BLaER1 treated with 17β-estradiol and CSF1 and Interleukin-3, amounts not matched to agents 10 nM and 100 nM (cell line): ENCODE results near the gene CKS1B.

Experiments used
- H3K27ac ChIP-seq, 11 experiments: shearing (Covaris generic); formaldehyde crosslinking; 2 replicates each; pipeline ENCODE4 v1.8.1; 2022
- H3K27me3 ChIP-seq, 11 experiments: shearing (Covaris generic); formaldehyde crosslinking; 2 replicates each; pipeline ENCODE4 v1.8.1; 2022
- H3K36me3 ChIP-seq, 11 experiments: shearing (Covaris generic); formaldehyde crosslinking; 2 replicates each; pipeline ENCODE4 v1.8.1; 2022
- H3K4me1 ChIP-seq, 10 experiments: shearing (Covaris generic); formaldehyde crosslinking; 2 replicates each; pipeline ENCODE4 v1.8.1; 2022
- H3K4me2 ChIP-seq, 11 experiments: shearing (Covaris generic); formaldehyde crosslinking; 2 replicates each; pipeline ENCODE4 v1.8.1; 2022
- H3K4me3 ChIP-seq, 10 experiments: shearing (Covaris generic); formaldehyde crosslinking; 2 replicates each; pipeline ENCODE4 v1.8.1; 2022
- H3K9ac ChIP-seq, 11 experiments: shearing (Covaris generic); formaldehyde crosslinking; 2 replicates each; pipeline ENCODE4 v1.8.1; 2022
- H3K9me3 ChIP-seq, 11 experiments: shearing (Covaris generic); formaldehyde crosslinking; replicated peaks in 1 of 11; 2 replicates each; pipeline ENCODE4 v1.8.1; 2022
- H4K20me1 ChIP-seq, 11 experiments: shearing (Covaris generic); formaldehyde crosslinking; 2 replicates each; pipeline ENCODE4 v1.8.1; 2022
- Cebpa-rat ChIP-seq, 11 experiments: shearing (Covaris generic); IDR thresholded peaks; 2 replicates each; pipeline ENCODE4 v1.8.1; 2022

The CKS1B gene

DNA sequence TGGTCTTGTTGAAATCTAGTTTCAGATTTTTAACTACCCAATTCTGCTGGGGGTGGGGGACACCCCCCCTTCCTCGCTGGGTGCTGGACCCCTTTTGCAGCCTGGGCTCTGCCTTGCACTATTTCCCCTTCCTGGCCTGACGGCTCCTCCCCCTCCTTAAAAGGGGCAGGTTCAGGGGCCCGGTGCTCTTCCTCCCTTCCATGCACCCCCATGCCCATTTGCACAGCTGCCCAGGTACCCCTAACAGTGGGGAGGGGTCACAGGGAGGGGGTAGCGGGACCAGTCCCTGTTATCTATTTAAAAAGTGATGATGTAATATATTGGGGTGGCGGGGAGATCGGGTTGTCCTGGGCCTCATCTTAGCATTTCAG is 43.5 kb downstream of the CKS1B start:
- H4K20me1 ChIP-seq = peaks cover 0 to 67% (median 11%) of the 10 kb centered on the region in 11 experiments; a peak in 11 of 22 replicates
- H3K4me1 ChIP-seq = peaks cover 70 to 85% (median 78%) of the 10 kb centered on the region in 10 experiments
- peaks cover 12 to 54% (median 18%) of the 10 kb centered on the region in 11 experiments; a peak in 17 of 22 replicates for H3K36me3 ChIP-seq
- H3K4me2 ChIP-seq = peak overlapping the region; percentile 93 to 100 (median 98)
- H3K27me3 ChIP-seq = no peaks in the 10 kb centered on the region
- H3K9me3 ChIP-seq = no peaks in the 10 kb centered on the region
- H3K4me3 ChIP-seq = peak overlapping the region; percentile 37 to 62 (median 48)
- peak overlapping the region; percentile 39 to 81 (median 70); a peak in 21 of 22 replicates for H3K27ac ChIP-seq
- peak overlapping the region; percentile 43 to 77 (median 71) for H3K9ac ChIP-seq
- no peak for TF ChIP-seq Cebpa-rat (IDR thresholded peaks at IDR 0.05)

DNA sequence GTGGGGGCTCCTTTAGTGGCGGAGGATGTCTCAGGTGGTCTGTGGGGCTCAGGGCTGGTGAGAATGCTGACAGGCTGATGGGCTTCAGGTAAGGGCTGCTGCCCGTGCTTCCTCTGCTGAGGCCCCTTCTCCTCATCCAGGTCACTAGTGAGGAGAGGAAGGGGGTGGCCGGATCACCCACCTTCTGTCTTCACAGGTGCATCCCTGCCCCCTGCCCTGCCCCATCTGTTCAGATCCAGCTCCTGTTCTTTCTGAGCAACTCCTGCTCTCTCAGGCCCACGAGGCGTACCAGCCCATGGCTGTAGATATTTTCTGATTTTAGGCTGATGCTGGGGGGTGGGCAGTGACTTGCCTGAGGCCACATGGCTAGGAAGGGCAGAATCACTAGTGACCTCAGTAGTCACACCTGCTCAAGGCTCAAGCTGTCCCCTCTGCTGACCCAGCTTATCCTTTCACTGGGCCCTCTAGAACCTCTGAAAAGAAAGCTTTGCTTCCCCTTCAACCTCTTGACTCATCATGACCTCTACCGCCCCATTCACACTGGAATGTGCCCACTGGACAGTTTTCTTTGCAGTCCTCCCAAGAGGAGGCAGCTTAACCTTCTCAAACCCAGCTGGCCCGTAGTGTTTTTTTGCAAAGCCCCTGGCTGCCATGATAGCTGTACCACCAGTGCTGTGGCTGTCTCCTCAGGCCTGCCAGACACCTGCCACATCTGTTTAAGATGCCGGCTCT is 44.3 kb downstream of the CKS1B start:
- Histone ChIP-seq H3K4me1 (peaks cover 67 to 81% (median 74%) of the 10 kb centered on the region in 10 experiments), H3K9me3 (no peaks in the 10 kb centered on the region), H3K36me3 (peaks cover 12 to 48% (median 18%) of the 10 kb centered on the region in 11 experiments; a peak in 17 of 22 replicates), H3K27ac (peak overlapping the region in 8 of 11 experiments; percentile 1 to 77 (median 22); a peak in 5 of 22 replicates), H3K9ac (peak overlapping the region in 9 of 11 experiments; percentile 8 to 76 (median 56); a peak in 14 of 22 replicates), H3K4me2 (peak overlapping the region; percentile 93 to 100 (median 98)), H3K27me3 (no peaks in the 10 kb centered on the region), H3K4me3 (peak overlapping the region in 1 of 10 experiments; percentile 21; a peak in 2 of 20 replicates), H4K20me1 (peaks cover 0 to 59% (median 11%) of the 10 kb centered on the region in 11 experiments; a peak in 11 of 22 replicates)
- TF ChIP-seq Cebpa-rat (IDR thresholded peaks at IDR 0.05) = no peak

DNA sequence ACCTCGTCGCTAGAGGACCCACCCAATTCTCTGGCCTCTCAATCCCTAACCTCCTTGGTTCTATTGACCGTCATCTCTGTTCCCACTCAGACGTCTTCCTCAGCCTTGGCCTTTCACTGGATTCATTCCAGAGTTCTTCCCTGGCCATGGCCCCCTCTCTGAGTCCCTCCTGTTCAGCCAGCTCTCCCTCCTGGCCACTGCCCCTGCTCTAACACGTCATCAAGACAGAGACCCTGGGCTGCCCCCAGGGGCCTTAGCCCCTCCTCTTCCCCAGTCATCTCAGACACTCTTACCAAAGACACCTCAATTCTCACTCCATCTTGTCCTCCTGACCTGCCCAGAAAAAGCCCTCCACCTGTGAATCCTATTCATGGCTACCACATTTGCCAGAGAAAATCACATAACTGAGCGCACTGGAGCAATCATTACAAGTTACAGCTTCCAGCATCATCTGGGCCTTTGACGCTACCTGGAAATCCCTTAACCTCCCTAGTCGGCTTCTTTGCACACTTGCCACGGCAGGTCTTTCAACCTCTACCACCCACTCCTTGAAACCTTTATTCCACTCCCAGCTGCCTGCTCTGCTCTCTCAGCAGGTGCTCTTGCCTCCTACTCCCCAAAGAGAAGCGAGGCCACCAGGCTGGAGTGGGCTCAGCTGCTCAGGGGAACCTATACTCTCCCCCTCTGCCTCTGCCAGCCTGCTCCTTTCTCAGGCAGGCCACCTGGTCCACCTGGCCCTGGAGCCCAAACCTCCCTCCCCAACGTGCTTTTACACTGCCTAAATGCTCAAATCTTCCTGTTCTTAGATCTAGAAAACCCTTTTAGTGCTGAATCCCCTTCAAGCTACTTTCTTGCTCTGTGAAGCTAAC is 45.1 kb downstream of the CKS1B start:
- peaks cover 58 to 72% (median 66%) of the 10 kb centered on the region in 10 experiments for H3K4me1 ChIP-seq
- peaks cover 0 to 51% (median 11%) of the 10 kb centered on the region in 11 experiments; a peak in 11 of 22 replicates for H4K20me1 ChIP-seq
- TF ChIP-seq Cebpa-rat (IDR thresholded peaks at IDR 0.05) = no peak
- H3K36me3 ChIP-seq = peaks cover 10 to 40% (median 14%) of the 10 kb centered on the region in 11 experiments; a peak in 17 of 22 replicates
- no peak overlapping the region for H3K4me3 ChIP-seq
- H3K4me2 ChIP-seq = peak overlapping the region in 5 of 11 experiments; percentile 97 to 100 (median 99); a peak in 11 of 22 replicates
- no peaks in the 10 kb centered on the region for H3K27me3 ChIP-seq
- 0 out of 22 replicates have a peak overlapping the region, but pooled peaks of 1 of the 11 experiments have one; percentile 77 for H3K27ac ChIP-seq
- no peaks in the 10 kb centered on the region for H3K9me3 ChIP-seq
- H3K9ac ChIP-seq = peak overlapping the region in 3 of 11 experiments; percentile 7 to 76 (median 72); a peak in 3 of 22 replicates

DNA sequence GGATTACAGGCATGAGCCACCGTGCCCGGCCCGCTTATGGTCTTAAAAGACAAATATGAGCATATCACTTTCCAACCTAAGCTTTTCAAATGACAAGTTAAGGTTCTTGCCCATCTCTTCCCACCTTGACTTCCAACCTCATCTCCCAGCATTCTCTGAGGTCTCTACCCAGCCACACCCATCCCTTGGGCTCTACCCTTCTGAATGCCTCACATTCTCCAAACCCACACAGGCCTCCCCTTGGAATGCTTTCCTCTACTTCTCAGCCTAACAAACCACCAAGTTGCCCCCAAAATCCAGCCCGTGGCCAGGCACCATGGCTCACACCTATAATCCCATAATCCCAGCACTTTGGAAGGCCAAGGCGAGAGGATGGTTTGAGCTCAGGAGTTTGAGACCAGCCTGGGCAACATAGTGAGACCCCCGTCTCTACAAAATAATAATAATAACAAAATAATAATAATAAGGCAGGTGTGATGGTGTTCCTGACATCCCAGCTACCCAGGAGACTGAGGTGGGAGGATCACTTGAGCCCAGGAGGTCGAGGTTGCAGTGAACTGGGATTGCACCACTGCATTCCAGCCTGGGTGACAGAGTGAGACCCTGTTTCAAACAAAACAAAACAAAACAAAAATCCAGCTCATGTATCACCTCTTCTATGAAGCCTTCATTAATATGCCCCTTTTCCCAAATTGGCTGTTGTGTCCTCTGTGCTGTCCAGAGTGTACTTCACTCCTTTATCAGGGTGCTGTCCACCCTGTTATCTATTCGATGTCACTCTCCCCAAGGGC is 47.9 kb downstream of the CKS1B start:
- H3K4me3 ChIP-seq = no peak overlapping the region
- no peak overlapping the region for H3K27ac ChIP-seq
- H3K9me3 ChIP-seq = no peaks in the 10 kb centered on the region
- H3K36me3 ChIP-seq = peaks cover 0 to 15% (median 0%) of the 10 kb centered on the region in 11 experiments; a peak in 3 of 22 replicates
- peaks cover 0 to 27% (median 0%) of the 10 kb centered on the region in 11 experiments; a peak in 6 of 22 replicates for H4K20me1 ChIP-seq
- peak overlapping the region in 10 of 11 experiments; percentile 18 to 49 (median 33); a peak in 18 of 22 replicates for H3K4me2 ChIP-seq
- 0 out of 22 replicates have a peak overlapping the region, but pooled peaks of 1 of the 11 experiments have one; percentile 13 for H3K9ac ChIP-seq
- TF ChIP-seq Cebpa-rat (IDR thresholded peaks at IDR 0.05) = no peak
- peaks cover 32 to 45% (median 38%) of the 10 kb centered on the region in 10 experiments for H3K4me1 ChIP-seq
- H3K27me3 ChIP-seq = no peaks in the 10 kb centered on the region

DNA sequence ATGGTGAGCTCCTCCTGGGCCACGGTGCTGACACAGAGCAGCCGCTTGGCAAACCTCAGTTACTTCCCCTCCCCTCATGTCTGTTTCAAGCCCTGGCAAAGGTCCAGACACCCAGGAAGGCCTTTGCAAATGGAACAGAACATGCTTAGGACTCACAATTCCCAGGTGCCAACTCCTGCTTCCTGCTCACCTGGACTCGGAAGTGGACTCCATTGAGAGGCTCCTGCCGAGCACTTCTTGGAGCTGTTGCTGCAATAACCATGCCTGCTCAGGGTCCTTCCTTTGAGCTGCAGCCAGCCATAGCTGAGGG is 48.4 kb downstream of the CKS1B start:
- Histone ChIP-seq H4K20me1 (peaks cover 0 to 24% (median 0%) of the 10 kb centered on the region in 11 experiments; a peak in 6 of 22 replicates), H3K27me3 (no peaks in the 10 kb centered on the region), H3K4me3 (no peak overlapping the region), H3K9me3 (no peaks in the 10 kb centered on the region), H3K4me2 (peak overlapping the region in 10 of 11 experiments; percentile 18 to 49 (median 33); a peak in 17 of 22 replicates), H3K36me3 (peaks cover 0 to 15% (median 0%) of the 10 kb centered on the region in 11 experiments; a peak in 3 of 22 replicates), H3K27ac (no peak overlapping the region), H3K9ac (0 out of 22 replicates have a peak overlapping the region, but pooled peaks of 1 of the 11 experiments have one; percentile 13), H3K4me1 (peaks cover 27 to 41% (median 33%) of the 10 kb centered on the region in 10 experiments)
- no peak for TF ChIP-seq Cebpa-rat (IDR thresholded peaks at IDR 0.05)

DNA sequence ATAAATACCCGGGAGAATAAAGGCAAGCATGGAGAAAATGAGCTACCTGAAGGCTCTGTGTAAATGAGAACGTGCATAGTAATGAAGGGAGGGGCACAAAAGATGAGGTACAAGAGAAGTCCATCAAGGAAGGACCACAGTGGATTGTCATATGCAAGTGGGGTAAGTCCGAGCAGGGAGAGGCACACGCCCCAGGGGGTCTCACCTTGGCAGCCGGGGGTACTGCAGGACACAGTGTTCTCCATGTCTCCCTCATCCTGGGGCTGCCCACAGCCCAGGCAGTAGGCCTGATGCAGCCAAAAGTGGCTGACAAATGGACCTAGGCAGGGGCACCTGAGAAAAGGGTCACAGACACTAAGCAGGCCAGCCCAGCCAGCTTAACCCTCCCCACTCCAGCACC is 49.1 kb downstream of the CKS1B start:
- peaks cover 0 to 13% (median 0%) of the 10 kb centered on the region in 11 experiments; a peak in 3 of 22 replicates for H3K36me3 ChIP-seq

DNA sequence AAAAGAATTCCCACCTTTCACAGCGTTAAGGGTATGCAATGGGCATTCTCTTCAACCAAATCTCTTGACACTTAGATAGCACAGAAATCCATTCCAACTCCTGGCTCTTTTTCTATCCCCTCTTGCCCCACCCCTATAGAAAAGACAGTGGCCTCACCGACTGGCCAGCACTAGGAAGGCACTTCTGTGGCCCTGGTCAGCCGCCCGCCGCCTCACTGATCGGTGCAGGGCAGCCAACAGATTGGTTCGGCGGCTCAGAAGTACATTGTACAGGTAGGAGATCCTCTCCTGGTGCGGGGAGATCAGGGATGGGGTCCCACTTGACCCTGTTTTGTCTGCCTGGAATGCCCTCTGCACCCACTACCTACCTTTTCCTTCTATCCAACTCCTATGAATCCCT is 49.8 kb downstream of the CKS1B start:
- Histone ChIP-seq H3K27me3 (no peaks in the 10 kb centered on the region), H3K4me1 (peaks cover 12 to 37% (median 23%) of the 10 kb centered on the region in 10 experiments), H3K9ac (no peak overlapping the region), H3K36me3 (peaks cover 0 to 6% (median 0%) of the 10 kb centered on the region in 11 experiments; a peak in 3 of 22 replicates), H4K20me1 (peaks cover 0 to 12% (median 0%) of the 10 kb centered on the region in 11 experiments; a peak in 5 of 22 replicates), H3K4me3 (no peak overlapping the region), H3K9me3 (no peaks in the 10 kb centered on the region), H3K4me2 (no peak overlapping the region), H3K27ac (no peak overlapping the region)
- no peak for TF ChIP-seq Cebpa-rat (IDR thresholded peaks at IDR 0.05)

More for the DNA sequence above, 49.1 kb downstream of the CKS1B start:
- no peak overlapping the region for H3K27ac ChIP-seq
- no peak overlapping the region for H3K9ac ChIP-seq
- H4K20me1 ChIP-seq = peaks cover 0 to 19% (median 0%) of the 10 kb centered on the region in 11 experiments; a peak in 6 of 22 replicates
- no peaks in the 10 kb centered on the region for H3K27me3 ChIP-seq
- no peak overlapping the region for H3K4me3 ChIP-seq
- peaks cover 19 to 39% (median 26%) of the 10 kb centered on the region in 10 experiments for H3K4me1 ChIP-seq
- H3K9me3 ChIP-seq = no peaks in the 10 kb centered on the region
- no peak overlapping the region; a peak in 1 of 22 replicates for H3K4me2 ChIP-seq
- TF ChIP-seq Cebpa-rat (IDR thresholded peaks at IDR 0.05) = no peak

DNA sequence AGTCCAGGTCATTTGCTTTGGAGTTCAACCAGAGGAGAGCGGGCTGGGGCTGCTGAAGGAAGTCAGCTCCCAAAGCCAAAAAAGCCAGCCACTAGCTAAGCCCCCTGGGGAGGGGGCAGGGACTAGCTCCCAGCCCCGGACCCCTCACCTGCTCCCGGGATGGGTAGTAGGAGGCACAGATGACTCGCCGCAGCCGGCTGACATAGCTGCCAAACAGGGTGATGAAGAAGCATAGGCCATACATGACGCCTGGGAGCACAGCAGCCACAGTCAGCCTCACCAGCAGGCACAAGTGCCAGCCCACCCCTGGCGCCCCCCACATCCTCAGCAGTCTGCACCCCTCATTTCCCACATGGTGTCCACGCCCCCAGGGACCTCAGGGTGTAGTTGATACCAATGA is 51.7 kb downstream of the CKS1B start:
- Histone ChIP-seq H3K36me3 (no peaks in the 10 kb centered on the region), H3K27ac (no peak overlapping the region), H3K9me3 (no peaks in the 10 kb centered on the region), H3K4me1 (peaks cover 11 to 29% (median 16%) of the 10 kb centered on the region in 10 experiments; a peak in 19 of 20 replicates), H4K20me1 (peaks cover 0 to 5% (median 0%) of the 10 kb centered on the region in 11 experiments; a peak in 2 of 22 replicates), H3K4me2 (no peak overlapping the region), H3K9ac (no peak overlapping the region), H3K27me3 (no peaks in the 10 kb centered on the region), H3K4me3 (no peak overlapping the region)
- TF ChIP-seq Cebpa-rat (IDR thresholded peaks at IDR 0.05) = no peak
